ENCODE measurements around the gene KRT36. TPM values are rescaled to one million over a fixed set of nuclear protein-coding genes. Genes with fewer than 3 reads are reported as not detected.
A peak's percentile ranks its signal among the peaks of the same experiment; 100 is the strongest.

Gene KRT36
- total RNA-seq, result not detected in 3 replicates

DNA sequence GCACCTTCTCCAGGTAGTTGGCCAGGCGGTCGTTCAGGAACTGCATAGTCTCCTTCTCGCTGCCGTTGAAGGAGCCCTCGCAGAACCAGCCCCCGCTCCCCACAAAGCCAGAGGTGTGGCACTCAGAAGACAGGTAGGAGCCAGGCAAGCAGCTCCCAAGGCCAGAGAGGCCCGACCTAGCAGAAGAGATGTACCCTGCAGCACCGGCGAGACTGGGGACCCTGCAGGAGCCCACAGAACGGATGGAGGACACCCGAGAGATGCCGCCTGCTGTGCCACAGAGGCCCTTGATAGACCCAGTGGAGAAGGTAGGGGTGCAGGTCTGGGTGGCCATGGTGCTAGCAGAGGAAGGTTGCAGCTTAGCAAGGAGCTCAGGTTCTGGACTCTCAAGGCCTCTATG lies at the start of gene KRT36:
TSS of gene KRT36 (minus strand) at position 380 of the 400 bp plus-strand sequence. CDS start at position 334, 46 bp downstream.
- H3K9me3 Mint-ChIP-seq, result no peaks in the 10 kb centered on the region
- no peak for DNase-seq (ENCODE audit: low spot score in 2 of 2, unreplicated experiment in 2 of 2)

DNA sequence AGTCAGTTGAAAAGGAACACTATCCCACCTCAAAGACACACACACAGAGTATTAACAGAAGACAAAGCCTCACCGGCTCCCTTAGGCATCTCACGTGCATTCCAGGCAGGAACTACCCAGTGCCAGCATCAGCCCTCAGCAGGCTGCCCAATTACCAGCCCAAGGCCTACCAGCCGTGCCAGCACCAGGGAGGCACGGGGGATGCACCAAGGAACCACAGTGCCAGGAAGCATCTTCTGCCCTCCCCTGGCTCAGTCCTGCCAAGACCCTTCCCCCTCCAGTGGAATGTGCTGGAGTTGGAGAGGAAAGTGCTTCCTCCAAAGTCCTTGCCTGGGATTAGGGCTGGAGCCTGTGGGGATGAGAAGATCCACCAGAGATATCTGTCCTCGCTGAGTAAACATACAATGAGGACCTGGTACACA lies 49.4 kb upstream of the KRT36 start:
- TF ChIP-seq, protein P1, sequence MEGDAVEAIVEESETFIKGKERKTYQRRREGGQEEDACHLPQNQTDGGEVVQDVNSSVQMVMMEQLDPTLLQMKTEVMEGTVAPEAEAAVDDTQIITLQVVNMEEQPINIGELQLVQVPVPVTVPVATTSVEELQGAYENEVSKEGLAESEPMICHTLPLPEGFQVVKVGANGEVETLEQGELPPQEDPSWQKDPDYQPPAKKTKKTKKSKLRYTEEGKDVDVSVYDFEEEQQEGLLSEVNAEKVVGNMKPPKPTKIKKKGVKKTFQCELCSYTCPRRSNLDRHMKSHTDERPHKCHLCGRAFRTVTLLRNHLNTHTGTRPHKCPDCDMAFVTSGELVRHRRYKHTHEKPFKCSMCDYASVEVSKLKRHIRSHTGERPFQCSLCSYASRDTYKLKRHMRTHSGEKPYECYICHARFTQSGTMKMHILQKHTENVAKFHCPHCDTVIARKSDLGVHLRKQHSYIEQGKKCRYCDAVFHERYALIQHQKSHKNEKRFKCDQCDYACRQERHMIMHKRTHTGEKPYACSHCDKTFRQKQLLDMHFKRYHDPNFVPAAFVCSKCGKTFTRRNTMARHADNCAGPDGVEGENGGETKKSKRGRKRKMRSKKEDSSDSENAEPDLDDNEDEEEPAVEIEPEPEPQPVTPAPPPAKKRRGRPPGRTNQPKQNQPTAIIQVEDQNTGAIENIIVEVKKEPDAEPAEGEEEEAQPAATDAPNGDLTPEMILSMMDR (IDR thresholded peaks at IDR 0.05; ENCODE audit: unreplicated experiment), result no peak
- Mint-ChIP-seq H3K27ac (peak overlapping the region; percentile 70), H3K4me1 (peaks cover 57% of the 10 kb centered on the region), H3K4me3 (no peak overlapping the region), H3K36me3 (no peaks in the 10 kb centered on the region), H3K27me3 (ENCODE audit: low read depth) (no peaks in the 10 kb centered on the region), H3K9me3 (no peaks in the 10 kb centered on the region)
- DNase-seq (ENCODE audit: low spot score in 2 of 2, unreplicated experiment in 2 of 2), result no peak

More for the DNA sequence above, at the start of gene KRT36:
- H3K4me3 Mint-ChIP-seq, result no peak within 1 kb of the TSS
- TF ChIP-seq, protein P1 (IDR thresholded peaks at IDR 0.05; ENCODE audit: unreplicated experiment), result no peak
- peaks cover 15% of the 10 kb centered on the region for H3K4me1 Mint-ChIP-seq
- no peak within 1 kb of the TSS for H3K27ac Mint-ChIP-seq
- no peaks in the 10 kb centered on the region for H3K36me3 Mint-ChIP-seq
- H3K27me3 Mint-ChIP-seq (ENCODE audit: low read depth), result no peaks in the 10 kb centered on the region

DNA sequence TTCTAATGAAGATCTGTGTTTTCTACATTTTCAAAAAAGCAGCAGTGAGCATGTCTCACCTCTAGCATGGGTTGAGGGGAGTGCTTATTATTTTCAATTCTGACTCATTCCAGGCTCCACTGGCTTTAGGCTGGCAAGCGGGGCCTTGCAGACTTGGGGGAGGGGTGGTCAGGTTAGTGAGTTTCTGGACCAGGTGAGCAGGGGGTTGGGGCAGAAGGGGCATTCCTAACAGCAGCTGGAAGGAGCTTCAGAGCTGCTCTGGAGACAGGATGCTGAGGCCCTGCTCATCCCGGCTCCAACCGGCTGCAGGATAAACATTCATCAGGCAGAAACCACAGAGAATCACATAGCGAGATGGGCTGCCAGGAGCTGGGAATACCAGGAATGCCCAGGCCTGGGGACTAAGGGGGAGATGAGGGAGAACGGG lies 48.9 kb upstream of the KRT36 start:
- Mint-ChIP-seq H3K9me3 (no peaks in the 10 kb centered on the region), H3K27ac (peak overlapping the region; percentile 70), H3K4me1 (peaks cover 57% of the 10 kb centered on the region), H3K27me3 (ENCODE audit: low read depth) (no peaks in the 10 kb centered on the region), H3K36me3 (no peaks in the 10 kb centered on the region), H3K4me3 (no peak overlapping the region)
- no peak for DNase-seq (ENCODE audit: low spot score in 2 of 2, unreplicated experiment in 2 of 2)
- TF ChIP-seq, protein P1 (IDR thresholded peaks at IDR 0.05; ENCODE audit: unreplicated experiment), result no peak

DNA sequence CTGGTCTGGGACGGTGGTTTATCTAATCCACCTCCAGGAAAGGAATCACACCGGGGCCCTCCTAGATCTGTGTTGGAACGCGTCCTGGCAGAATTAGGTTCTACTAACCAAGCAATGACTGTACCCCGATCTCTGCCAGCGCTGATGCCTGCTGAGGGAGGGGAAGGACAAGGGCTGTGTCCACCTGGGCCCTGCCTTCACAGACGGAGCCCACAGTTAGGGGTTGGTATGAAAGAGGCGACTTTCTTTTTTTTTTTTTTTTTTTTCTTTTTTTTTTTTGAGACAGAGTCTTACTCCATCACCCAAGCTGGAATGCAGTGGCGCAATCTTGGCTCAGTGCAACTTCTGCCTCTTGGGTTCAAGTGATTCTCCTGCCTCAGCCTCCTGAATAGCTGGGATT lies 48.3 kb upstream of the KRT36 start:
- TF ChIP-seq, protein P1 (IDR thresholded peaks at IDR 0.05; ENCODE audit: unreplicated experiment), result no peak
- Mint-ChIP-seq H3K4me3 (no peak overlapping the region), H3K36me3 (no peaks in the 10 kb centered on the region), H3K27ac (peak overlapping the region; percentile 75), H3K27me3 (ENCODE audit: low read depth) (no peaks in the 10 kb centered on the region), H3K4me1 (peaks cover 60% of the 10 kb centered on the region), H3K9me3 (no peaks in the 10 kb centered on the region)
- DNase-seq (ENCODE audit: low spot score in 2 of 2, unreplicated experiment in 2 of 2), result no peak

DNA sequence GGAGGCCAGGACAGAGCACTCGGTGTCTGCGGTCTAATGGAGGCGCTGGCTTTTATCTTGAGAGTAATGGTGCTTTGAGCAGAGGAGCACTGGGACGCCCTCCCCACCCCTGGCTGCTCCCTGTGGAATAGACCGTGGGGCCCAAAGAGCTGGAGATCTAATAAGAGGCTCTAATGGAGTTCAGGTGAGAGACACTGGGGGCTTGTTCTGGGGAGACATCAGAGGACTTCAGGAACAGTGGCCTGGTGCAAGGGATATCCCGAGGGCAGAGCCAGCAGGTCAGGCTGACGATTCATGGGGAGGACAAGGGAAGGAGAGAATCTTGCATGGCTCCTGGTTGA lies 47.9 kb upstream of the KRT36 start:
- Mint-ChIP-seq H3K4me1 (peaks cover 64% of the 10 kb centered on the region), H3K27me3 (ENCODE audit: low read depth) (no peaks in the 10 kb centered on the region), H3K27ac (peak overlapping the region; percentile 75), H3K9me3 (no peaks in the 10 kb centered on the region), H3K4me3 (no peak overlapping the region), H3K36me3 (no peaks in the 10 kb centered on the region)
- TF ChIP-seq, protein P1 (IDR thresholded peaks at IDR 0.05; ENCODE audit: unreplicated experiment), result no peak
- no peak for DNase-seq (ENCODE audit: low spot score in 2 of 2, unreplicated experiment in 2 of 2)

All from mesothelial cell of epicardium (in vitro differentiated cells).